Endodermal cell (in vitro differentiated cells): Measurements from ENCODE around the gene CHST9. TPM values are rescaled to one million over a fixed set of nuclear protein-coding genes. Genes with fewer than 3 reads are reported as not detected.

Experiments used
- DNase-seq: peaks from one replicate; pipeline ENCODE4 v3.0.0-alpha.2; 2017
- H3K27ac ChIP-seq: 2 replicates; pipeline ENCODE4 v1.5.1; 2013; ENCODE audit warnings: mild to moderate bottlenecking, low read depth, low read length, moderate library complexity
- H3K27me3 ChIP-seq: 2 replicates; pipeline ENCODE4 v1.6.1; 2013; ENCODE audit warnings: mild to moderate bottlenecking, low read length, moderate library complexity; ENCODE audit not compliant: insufficient read depth, control insufficient read depth, poor library complexity, severe bottlenecking
- H3K36me3 ChIP-seq: 2 replicates; pipeline ENCODE4 v1.7.0; 2013; ENCODE audit warnings: mild to moderate bottlenecking, low read length, moderate library complexity; ENCODE audit not compliant: control insufficient read depth, insufficient read depth
- H3K4me1 ChIP-seq: one replicate; pipeline ENCODE4 v1.7.0; 2013; ENCODE audit warnings: low read length; ENCODE audit not compliant: control insufficient read depth, insufficient read depth
- H3K4me3 ChIP-seq: 2 replicates; pipeline ENCODE4 v1.5.1; 2013; ENCODE audit warnings: mild to moderate bottlenecking, low read length, moderate library complexity
- H3K9ac ChIP-seq: 2 replicates; pipeline ENCODE4 v1.6.1; 2013; ENCODE audit warnings: mild to moderate bottlenecking, low read length, moderate library complexity; ENCODE audit not compliant: poor library complexity, severe bottlenecking; ENCODE audit errors: extremely low read depth
- H3K9me3 ChIP-seq: 2 replicates; pipeline ENCODE4 v1.6.1; 2013; ENCODE audit warnings: mild to moderate bottlenecking, low read length, moderate library complexity; ENCODE audit not compliant: control insufficient read depth
- H3K27ac Mint-ChIP-seq: 2 replicates; pipeline ENCODE4 v1.8.0; 2020; ENCODE audit warnings: mixed read lengths
- H3K27me3 Mint-ChIP-seq: 2 replicates; pipeline ENCODE4 v1.8.0; 2021; ENCODE audit warnings: mild to moderate bottlenecking, mixed read lengths; ENCODE audit not compliant: insufficient read depth
- H3K36me3 Mint-ChIP-seq: 2 replicates; pipeline ENCODE4 v1.8.0; 2020; ENCODE audit warnings: low read depth, mixed read lengths
- H3K4me1 Mint-ChIP-seq: 2 replicates; pipeline ENCODE4 v1.8.0; 2020; ENCODE audit warnings: mixed read lengths
- H3K4me3 Mint-ChIP-seq: 2 replicates; pipeline ENCODE4 v1.8.0; 2020; ENCODE audit warnings: mild to moderate bottlenecking, moderate library complexity, mixed read lengths
- H3K9me3 Mint-ChIP-seq: 2 replicates; pipeline ENCODE4 v1.8.0; 2020; ENCODE audit warnings: mild to moderate bottlenecking, mixed read lengths
- WGBS, 2 experiments: methylation state at CpG; one replicate each; pipeline versions ENCODE4 v1.1.5 to v1.1.7; 2013; ENCODE audit warnings: missing lambda C conversion rate in 2 of 2, mixed read lengths in 1 of 2; ENCODE audit not compliant: insufficient coverage in 1 of 2, insufficient read length in 1 of 2; 5-methylcytosine and 5-hydroxymethylcytosine counted together
- total RNA-seq, 2 donors: library from RNA; stranded (reverse); fragmentation: NEBNext Ultra II Directional in 1 of 2; extraction: Animal tissue kit (Norgen Biotek cat#: 25700) in 1 of 2; gene quantifications; 2 replicates in 1 of 2; 3 replicates in 1 of 2; pipeline ENCODE4 v1.2.1, GENCODE V29; 2021
- TF ChIP-seq, protein P1 (sequence below): fragments of 200-600 bp; sonication (generic); conservative IDR thresholded peaks from 2 replicates; pipeline ENCODE4 v1.5.0; 2021; ENCODE audit warnings: antibody characterized with exemption, mild to moderate bottlenecking

CHST9 gene
- total RNA-seq, 2 donors from 2014 or later, result 47.5 to 75.8 TPM

DNA sequence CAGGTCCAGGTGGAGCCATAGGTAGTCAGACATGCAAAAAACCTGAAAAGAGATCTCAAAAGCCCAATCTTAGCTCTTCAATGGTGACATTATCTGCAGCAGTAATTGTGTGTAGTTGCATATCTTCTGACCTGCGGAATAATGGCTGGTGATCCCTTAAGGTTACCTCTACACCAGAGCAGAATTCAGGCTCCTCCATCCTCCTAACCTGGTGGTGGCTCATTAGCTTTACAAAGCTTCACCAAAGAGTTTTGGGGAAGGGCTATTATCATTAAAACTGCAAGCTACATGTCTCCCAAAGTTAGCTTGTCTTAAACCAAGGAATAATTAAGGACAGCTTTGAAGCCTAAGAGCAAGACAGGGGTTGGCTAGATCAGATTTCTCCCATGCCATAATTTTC is 42.6 kb upstream of the CHST9 start:
- WGBS, 2 experiments, result 67 to 86% methylated on average over 1 of the region's 1 CpG
- Histone ChIP-seq H3K9ac (no peak overlapping the region), H3K4me3 (no peak overlapping the region), H3K27me3 (no peaks in the 10 kb centered on the region), H3K36me3 (no peaks in the 10 kb centered on the region), H3K27ac (no peak overlapping the region), H3K9me3 (no peaks in the 10 kb centered on the region), H3K4me1 (peaks cover 8% of the 10 kb centered on the region)
- peaks cover 51% of the 10 kb centered on the region for H3K4me1 Mint-ChIP-seq
- no peaks in the 10 kb centered on the region for H3K36me3 Mint-ChIP-seq
- H3K27me3 Mint-ChIP-seq, result no peaks in the 10 kb centered on the region
- H3K4me3 Mint-ChIP-seq, result no peak overlapping the region
- DNase-seq, result no peak
- H3K27ac Mint-ChIP-seq, result peak overlapping the region; percentile 40
- TF ChIP-seq, protein P1, sequence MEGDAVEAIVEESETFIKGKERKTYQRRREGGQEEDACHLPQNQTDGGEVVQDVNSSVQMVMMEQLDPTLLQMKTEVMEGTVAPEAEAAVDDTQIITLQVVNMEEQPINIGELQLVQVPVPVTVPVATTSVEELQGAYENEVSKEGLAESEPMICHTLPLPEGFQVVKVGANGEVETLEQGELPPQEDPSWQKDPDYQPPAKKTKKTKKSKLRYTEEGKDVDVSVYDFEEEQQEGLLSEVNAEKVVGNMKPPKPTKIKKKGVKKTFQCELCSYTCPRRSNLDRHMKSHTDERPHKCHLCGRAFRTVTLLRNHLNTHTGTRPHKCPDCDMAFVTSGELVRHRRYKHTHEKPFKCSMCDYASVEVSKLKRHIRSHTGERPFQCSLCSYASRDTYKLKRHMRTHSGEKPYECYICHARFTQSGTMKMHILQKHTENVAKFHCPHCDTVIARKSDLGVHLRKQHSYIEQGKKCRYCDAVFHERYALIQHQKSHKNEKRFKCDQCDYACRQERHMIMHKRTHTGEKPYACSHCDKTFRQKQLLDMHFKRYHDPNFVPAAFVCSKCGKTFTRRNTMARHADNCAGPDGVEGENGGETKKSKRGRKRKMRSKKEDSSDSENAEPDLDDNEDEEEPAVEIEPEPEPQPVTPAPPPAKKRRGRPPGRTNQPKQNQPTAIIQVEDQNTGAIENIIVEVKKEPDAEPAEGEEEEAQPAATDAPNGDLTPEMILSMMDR, result no peak
- peaks cover 5% of the 10 kb centered on the region for H3K9me3 Mint-ChIP-seq

DNA sequence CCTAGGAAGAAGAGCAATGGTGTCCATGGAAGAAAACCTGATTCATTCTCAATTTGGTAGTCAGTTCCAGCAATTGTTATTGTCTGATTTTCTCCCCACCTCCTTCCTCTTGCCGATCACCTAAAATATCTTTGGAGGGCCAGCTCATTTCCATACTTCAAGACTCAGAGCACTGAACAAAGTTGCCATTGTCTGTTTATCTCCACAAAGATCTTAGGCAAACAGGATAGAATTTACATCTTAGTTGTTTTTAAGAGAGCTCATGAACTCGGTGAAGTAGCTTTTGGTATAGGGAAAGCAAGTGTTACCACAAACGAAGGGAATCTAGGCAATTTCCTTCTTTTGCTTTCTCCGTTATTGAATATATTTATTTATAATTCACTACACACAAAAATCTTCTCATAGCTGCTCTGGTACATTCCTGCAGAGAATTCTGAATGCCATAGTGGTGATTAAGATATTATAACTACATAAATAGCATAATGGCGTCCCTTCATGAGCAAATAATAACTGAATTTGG is 41.5 kb upstream of the CHST9 start:
- no peaks in the 10 kb centered on the region for H3K36me3 Mint-ChIP-seq
- H3K4me3 ChIP-seq, result no peak overlapping the region
- no peak overlapping the region for H3K9ac ChIP-seq
- no peaks in the 10 kb centered on the region for H3K27me3 ChIP-seq
- H3K4me1 ChIP-seq, result peaks cover 8% of the 10 kb centered on the region
- peaks cover 11% of the 10 kb centered on the region for H3K9me3 Mint-ChIP-seq
- H3K27ac ChIP-seq, result no peak overlapping the region
- DNase-seq, result no peak
- peaks cover 43% of the 10 kb centered on the region for H3K4me1 Mint-ChIP-seq
- no peak overlapping the region for H3K27ac Mint-ChIP-seq
- TF ChIP-seq, protein P1, result no peak
- no peaks in the 10 kb centered on the region for H3K36me3 ChIP-seq
- H3K4me3 Mint-ChIP-seq, result no peak overlapping the region
- 75 to 85% methylated on average over 1 to 4 of the region's 5 CpGs for WGBS, 2 experiments
- H3K27me3 Mint-ChIP-seq, result no peaks in the 10 kb centered on the region
- H3K9me3 ChIP-seq, result peaks cover 7% of the 10 kb centered on the region

- H3K36me3 Mint-ChIP-seq, result peaks cover 6% of the 10 kb centered on the region
- 92 to 93% methylated on average over 6 to 7 of the region's 7 CpGs for WGBS, 2 experiments
These were observed 40.9 kb upstream of the CHST9 start for GRCh38 chr18:27225947-27226481.

More at GRCh38 chr18:27225947-27226481, 40.9 kb upstream of the CHST9 start:
- no peak for DNase-seq
- Mint-ChIP-seq H3K27ac (no peak overlapping the region), H3K4me3 (no peak overlapping the region), H3K4me1 (peaks cover 38% of the 10 kb centered on the region), H3K9me3 (peaks cover 17% of the 10 kb centered on the region), H3K27me3 (no peaks in the 10 kb centered on the region)
- TF ChIP-seq, protein P1, result no peak
- H3K4me1 ChIP-seq, result peaks cover 8% of the 10 kb centered on the region
- H3K27ac ChIP-seq, result no peak overlapping the region
- H3K9me3 ChIP-seq, result peaks cover 13% of the 10 kb centered on the region
- no peak overlapping the region for H3K9ac ChIP-seq
- H3K27me3 ChIP-seq, result no peaks in the 10 kb centered on the region
- H3K4me3 ChIP-seq, result no peak overlapping the region
- H3K36me3 ChIP-seq, result no peaks in the 10 kb centered on the region
